KMS-11 (cell line): Measurements from ENCODE around the gene PHF12.

Experiments
- H2AFZ ChIP-seq: fragments of 200-600 bp; sonication (generic); 2 replicates; pipeline ENCODE4 v1.6.1; 2016; ENCODE audit warnings: antibody characterized with exemption, mixed run types, low read depth
- H3K27ac ChIP-seq: fragments of 200-600 bp; sonication (generic); 2 replicates; pipeline ENCODE4 v1.6.1; 2016; ENCODE audit warnings: mild to moderate bottlenecking, mixed run types
- H3K27me3 ChIP-seq: fragments of 200-600 bp; sonication (generic); 2 replicates; pipeline ENCODE4 v1.6.1; 2017; ENCODE audit warnings: mild to moderate bottlenecking, low read depth, mixed run types, moderate library complexity; ENCODE audit not compliant: insufficient read depth
- H3K36me3 ChIP-seq: fragments of 200-600 bp; sonication (generic); 2 replicates; pipeline ENCODE4 v1.6.1; 2017; ENCODE audit warnings: mild to moderate bottlenecking, mixed run types; ENCODE audit not compliant: insufficient read depth
- H3K4me1 ChIP-seq: fragments of 200-600 bp; sonication (generic); 2 replicates; pipeline ENCODE4 v1.6.1; 2016; ENCODE audit warnings: mild to moderate bottlenecking, low read depth, mixed run types; ENCODE audit not compliant: poor library complexity, severe bottlenecking
- H3K4me2 ChIP-seq: fragments of 200-600 bp; sonication (generic); 2 replicates; pipeline ENCODE4 v1.7.0; 2016; ENCODE audit warnings: mild to moderate bottlenecking, mixed run types
- H3K4me3 ChIP-seq: fragments of 200-600 bp; sonication (generic); IDR thresholded peaks from 2 replicates; pipeline ENCODE4 v1.6.1; 2017; ENCODE audit warnings: low read depth, low read length, mixed read lengths; ENCODE audit not compliant: insufficient read depth
- H3K79me2 ChIP-seq: fragments of 200-600 bp; sonication (generic); 2 replicates; pipeline ENCODE4 v1.6.1; 2016; ENCODE audit warnings: low read depth, mixed run types; ENCODE audit not compliant: insufficient read depth
- H3K9ac ChIP-seq: fragments of 200-600 bp; sonication (generic); 2 replicates; pipeline ENCODE4 v1.6.1; 2016; ENCODE audit warnings: mild to moderate bottlenecking, mixed run types
- H4K20me1 ChIP-seq: fragments of 200-600 bp; sonication (generic); 2 replicates; pipeline ENCODE4 v1.6.1; 2016; ENCODE audit warnings: mild to moderate bottlenecking, mixed run types; ENCODE audit not compliant: insufficient read depth
- CTCF ChIP-seq: fragments of 200-600 bp; sonication (generic); conservative IDR thresholded peaks from 2 replicates; pipeline ENCODE4 v1.6.1; 2017; ENCODE audit warnings: low read depth, mild to moderate bottlenecking, antibody characterized with exemption, low read length, moderate library complexity, mixed read lengths

PHF12 gene

GRCh38 chr17:28881533-28882056, 69.7 kb downstream of the PHF12 start:
- H3K4me1 ChIP-seq = no peaks in the 10 kb centered on the region
- no peak overlapping the region for H3K4me3 ChIP-seq
- no peak overlapping the region for H3K9ac ChIP-seq
- H3K27ac ChIP-seq = no peak overlapping the region
- H2AFZ ChIP-seq = no peak overlapping the region
- H3K36me3 ChIP-seq = no peaks in the 10 kb centered on the region
- no peak overlapping the region for H3K4me2 ChIP-seq
- H3K79me2 ChIP-seq = no peaks in the 10 kb centered on the region
- no peak for TF ChIP-seq CTCF
- H3K27me3 ChIP-seq = no peaks in the 10 kb centered on the region
- H4K20me1 ChIP-seq = no peaks in the 10 kb centered on the region

GRCh38 chr17:28880572-28880945, 70.8 kb downstream of the PHF12 start:
- Histone ChIP-seq H2AFZ (no peak overlapping the region), H3K79me2 (no peaks in the 10 kb centered on the region), H3K36me3 (no peaks in the 10 kb centered on the region), H3K27ac (no peak overlapping the region), H3K4me3 (no peak overlapping the region), H3K9ac (no peak overlapping the region), H4K20me1 (no peaks in the 10 kb centered on the region), H3K27me3 (no peaks in the 10 kb centered on the region), H3K4me2 (no peak overlapping the region), H3K4me1 (no peaks in the 10 kb centered on the region)
- TF ChIP-seq CTCF = no peak

- no peaks in the 10 kb centered on the region for H3K4me1 ChIP-seq
Observed at GRCh38 chr17:28879886-28880571, 71.3 kb downstream of the PHF12 start.

GRCh38 chr17:28878981-28879380, 72.3 kb downstream of the PHF12 start:
- peak; percentile 30; the same call in 1 of the 2 replicates for TF ChIP-seq CTCF
- Histone ChIP-seq H3K27ac (no peak overlapping the region), H3K27me3 (no peaks in the 10 kb centered on the region), H3K4me3 (no peak overlapping the region), H3K9ac (no peak overlapping the region), H3K79me2 (no peaks in the 10 kb centered on the region), H3K4me2 (no peak overlapping the region), H2AFZ (no peak overlapping the region), H3K4me1 (no peaks in the 10 kb centered on the region), H3K36me3 (no peaks in the 10 kb centered on the region), H4K20me1 (no peaks in the 10 kb centered on the region)

More at GRCh38 chr17:28879886-28880571, 71.3 kb downstream of the PHF12 start:
- Histone ChIP-seq H3K36me3 (no peaks in the 10 kb centered on the region), H2AFZ (no peak overlapping the region), H3K27me3 (no peaks in the 10 kb centered on the region), H3K9ac (no peak overlapping the region), H4K20me1 (no peaks in the 10 kb centered on the region), H3K4me3 (no peak overlapping the region), H3K79me2 (no peaks in the 10 kb centered on the region), H3K27ac (no peak overlapping the region), H3K4me2 (no peak overlapping the region)
- no peak for TF ChIP-seq CTCF
